Activated CD8-positive, alpha-beta memory T cell treated with anti-CD3 and anti-CD28 coated beads, Interleukin-2, amount 50 U/mL, for 24 hours (primary cell): ENCODE results near the gene PPP1R14C.
"Not testable (repeated sequence)": the region's sequence is repeated elsewhere in the genome, so short reads cannot be mapped to it uniquely, and the experiment has no call there.

Source experiments
- DNase-seq: peaks from one replicate; pipeline ENCODE4 v3.0.0-alpha.2; 2020; ENCODE audit errors: extremely low read depth

PPP1R14C gene, protein sequence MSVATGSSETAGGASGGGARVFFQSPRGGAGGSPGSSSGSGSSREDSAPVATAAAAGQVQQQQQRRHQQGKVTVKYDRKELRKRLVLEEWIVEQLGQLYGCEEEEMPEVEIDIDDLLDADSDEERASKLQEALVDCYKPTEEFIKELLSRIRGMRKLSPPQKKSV

DNA sequence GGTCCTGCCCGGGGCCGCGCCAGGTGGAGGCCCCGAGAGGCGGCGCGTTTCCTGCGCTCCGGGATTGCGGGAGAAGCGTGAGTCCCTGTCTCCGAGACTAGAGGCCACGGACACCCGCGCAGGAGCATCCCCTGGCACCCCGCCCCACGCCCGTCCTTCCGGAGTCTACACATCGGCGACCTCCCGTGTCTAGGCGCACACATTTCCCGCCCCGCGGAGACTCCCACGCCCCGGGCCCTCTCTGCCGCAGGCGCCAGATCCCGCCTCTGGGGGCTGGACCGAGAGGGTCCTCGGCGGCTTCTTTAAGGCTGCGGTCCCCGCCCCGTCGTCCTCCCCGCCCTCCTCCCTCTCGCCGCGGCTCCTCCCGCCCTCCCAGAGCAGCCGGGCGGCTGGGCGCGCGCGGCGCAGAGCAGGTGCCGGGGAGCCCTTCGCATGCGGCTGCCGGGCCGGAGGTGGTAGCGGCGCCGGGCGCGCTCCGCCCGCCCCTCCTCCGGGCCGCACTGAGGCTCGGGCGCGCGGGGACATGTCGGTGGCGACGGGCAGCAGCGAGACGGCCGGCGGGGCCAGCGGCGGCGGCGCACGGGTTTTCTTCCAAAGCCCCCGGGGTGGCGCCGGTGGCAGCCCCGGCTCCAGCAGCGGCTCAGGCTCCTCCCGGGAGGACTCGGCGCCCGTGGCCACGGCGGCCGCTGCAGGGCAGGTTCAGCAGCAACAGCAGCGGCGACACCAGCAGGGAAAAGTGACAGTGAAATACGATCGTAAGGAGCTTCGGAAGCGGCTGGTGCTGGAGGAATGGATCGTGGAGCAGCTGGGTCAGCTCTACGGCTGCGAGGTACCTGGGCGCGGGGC is at the start of gene PPP1R14C:
Gene PPP1R14C (plus strand): TSS at position 375 of the 846 bp plus-strand sequence. CDS start 149 bp downstream, at position 524.
- no peak for DNase-seq

DNA sequence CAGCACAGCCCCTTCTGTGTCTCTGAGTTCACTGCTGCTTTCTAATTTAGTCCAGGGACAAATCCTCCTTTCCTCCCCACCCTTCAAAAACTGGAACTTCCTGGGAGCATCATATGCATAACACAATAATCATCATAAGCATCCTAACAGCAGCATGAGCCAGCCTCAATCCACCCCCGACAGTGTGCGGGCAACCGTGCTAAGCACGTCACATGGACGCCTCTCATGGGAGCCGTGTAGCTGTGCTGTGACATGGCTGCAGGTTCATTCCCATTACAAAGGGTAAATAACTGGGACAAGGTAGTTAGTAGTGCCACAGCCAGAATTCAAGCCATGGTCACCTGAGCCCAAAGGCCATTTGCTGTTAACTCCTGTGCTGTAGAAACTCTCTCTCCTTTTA is 49.4 kb upstream of the PPP1R14C start:
- DNase-seq, result no peak

DNA sequence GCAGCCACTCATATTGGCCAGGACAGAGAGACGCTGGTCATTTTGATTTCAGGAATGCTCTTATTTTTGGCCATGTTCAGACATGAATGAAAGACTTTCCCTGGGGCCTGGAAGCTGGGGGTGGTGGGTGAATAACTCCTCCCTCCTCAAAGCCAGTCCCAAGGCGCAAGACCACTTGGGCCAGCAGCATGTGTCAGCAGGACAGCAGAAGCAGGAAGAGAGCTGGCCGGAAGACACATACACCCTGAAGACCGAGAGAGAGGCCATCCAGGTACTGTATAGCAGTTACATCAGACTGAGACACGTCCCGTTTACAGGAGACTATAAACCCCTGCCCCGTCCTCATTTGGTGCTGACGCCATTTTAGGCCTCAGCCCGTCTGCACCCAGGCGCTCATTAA is 44.7 kb upstream of the PPP1R14C start:
- DNase-seq, result no peak

DNA sequence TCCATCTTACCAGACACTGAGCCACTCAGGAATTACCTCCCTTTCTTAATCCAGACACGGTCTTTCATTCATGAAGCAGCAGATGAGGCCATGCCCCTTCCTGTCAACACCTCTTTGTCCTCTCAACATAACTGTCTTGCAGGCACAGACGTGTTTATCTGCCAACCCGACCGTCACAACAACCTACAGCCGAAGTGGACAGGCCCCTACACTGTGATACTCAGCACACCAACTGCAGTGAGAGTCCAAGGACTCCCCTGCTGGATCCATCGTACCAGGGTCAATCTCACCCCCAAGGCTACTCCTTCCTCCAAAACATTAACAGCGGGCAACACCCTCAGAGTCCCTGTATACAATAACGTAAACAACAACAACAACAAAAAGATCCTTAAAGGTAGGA is 43.3 kb upstream of the PPP1R14C start:
- DNase-seq, result no peak

DNA sequence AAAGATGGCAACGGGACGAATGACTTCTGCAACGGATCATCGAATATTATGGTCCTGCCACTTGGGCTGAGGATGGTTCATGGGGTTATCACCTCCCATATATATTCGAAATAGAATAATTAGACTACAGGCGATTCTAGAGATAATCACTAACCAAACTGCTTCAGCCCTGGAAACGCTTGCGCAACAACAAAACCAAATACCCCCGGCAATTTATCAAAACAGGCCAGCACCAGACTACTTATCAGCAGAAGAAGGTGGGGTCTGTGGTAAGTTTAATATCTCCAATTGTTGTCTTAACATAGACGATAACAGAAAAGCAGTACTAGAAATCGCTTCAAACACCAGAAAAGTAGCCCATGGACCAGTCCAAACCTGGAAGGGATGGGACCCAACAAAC is 42.9 kb upstream of the PPP1R14C start:
- no peak for DNase-seq

DNA sequence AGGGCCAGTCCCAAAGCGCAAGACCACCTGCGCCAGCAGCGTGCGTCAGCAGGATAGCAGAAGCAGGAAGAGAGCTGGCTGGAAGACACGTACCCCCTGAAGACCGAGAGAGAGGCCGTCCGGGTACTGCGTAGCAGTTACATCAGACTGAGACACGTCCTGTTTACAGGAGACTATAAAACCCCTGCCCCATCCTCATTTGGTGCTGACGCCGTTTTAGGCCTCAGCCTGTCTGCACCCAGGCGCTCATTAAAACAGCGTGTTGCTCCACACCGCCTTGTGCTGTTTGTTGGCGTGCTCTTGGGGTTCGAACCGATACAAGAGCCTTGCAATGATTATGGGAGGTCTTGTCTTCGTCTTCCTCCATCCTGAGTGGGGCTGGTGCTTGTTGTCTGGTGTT is 42.1 kb upstream of the PPP1R14C start:
- no peak for DNase-seq

DNA sequence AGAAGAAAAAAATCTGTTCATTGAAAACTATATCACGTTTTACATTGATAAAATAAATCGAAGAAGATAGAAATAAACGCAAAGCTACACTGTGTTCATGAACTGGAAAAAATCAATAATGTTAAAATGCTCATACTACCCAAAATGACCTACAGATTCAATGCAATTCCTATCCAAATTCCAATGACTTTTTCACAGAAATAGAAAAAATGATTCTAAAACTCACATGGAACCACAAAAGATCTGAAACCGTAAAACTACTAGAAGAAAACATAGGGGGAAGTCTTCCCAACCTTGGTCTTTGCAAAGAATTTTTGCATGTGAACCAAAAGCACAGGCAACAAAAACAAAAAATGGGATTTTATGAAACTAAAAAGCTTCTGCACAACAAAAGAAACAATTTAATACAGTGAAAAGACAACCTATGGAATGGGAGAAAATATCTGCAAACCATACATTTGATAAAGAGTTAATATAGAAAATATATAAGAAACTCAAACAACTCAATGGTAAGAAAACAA is 40.0 kb upstream of the PPP1R14C start:
- no peak for DNase-seq

DNA sequence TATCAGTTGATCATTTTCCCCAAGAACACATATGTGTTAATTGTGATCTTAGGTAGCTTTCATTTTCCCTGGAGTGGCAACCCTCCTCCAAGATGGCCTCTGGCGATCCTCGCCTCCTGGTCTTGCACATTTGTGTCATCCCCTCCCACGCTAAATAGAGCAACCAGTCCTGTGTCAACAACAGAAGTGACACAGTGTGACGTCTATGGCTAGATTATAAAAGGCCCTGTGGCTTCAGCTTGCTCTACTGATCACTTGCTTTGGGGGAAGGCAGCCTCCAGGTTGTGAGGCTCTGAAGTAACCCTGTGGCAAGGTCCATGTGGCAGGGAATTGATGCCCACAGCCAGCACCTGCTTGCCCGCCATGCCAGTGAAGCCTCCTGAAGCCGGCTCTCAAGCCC is 30.6 kb upstream of the PPP1R14C start:
- no peak for DNase-seq

DNA sequence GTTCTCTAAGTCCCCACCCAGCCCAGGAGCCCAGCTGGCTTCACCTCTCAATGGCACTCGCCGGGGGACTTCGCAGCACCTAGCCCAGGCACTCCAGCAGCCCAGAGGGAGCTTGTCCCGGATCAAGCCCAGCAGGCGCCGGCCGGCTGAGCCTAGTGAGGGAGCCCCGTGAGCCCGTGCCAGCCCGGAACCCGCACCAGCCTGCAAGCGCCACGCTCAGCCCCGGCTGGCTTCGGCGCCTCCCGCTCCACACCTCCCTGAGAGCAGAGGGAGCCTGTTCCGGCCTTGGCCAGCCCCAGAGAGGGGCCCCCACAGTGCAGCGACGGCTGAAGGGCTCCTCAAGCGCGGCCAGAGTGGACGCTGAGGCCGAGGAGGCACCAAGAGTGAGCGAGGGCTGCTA is 27.1 kb upstream of the PPP1R14C start:
- no peak for DNase-seq

DNA sequence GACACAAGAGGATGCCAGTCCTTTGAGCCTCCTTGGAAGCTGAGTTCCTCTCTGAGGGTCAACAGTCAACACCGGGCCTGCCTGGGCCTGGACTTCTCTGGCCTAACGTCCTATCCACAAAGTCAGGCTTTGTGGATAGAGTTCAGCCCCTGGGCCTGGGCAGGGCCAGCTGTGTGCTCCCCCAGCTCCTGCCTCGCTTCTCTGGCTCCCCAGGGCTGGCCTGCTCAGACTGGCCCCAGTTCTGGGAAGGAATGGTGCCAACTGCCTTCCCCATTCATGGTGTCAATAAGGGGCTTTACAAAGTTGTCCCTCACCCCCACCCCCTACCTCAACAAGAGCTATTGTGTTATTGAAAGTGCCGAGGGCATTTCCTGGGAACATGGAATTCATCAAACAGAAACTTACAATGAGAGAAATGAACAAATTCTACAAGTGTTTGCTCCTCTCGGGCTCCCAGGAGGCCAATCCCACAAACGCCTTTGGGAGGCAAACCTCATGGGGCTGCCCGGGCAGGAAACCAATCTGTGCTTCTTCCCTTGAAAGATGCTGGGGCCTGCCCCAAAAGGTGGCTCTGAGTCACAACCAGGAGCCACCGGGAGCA is 26.5 kb upstream of the PPP1R14C start:
- DNase-seq, result no peak

DNA sequence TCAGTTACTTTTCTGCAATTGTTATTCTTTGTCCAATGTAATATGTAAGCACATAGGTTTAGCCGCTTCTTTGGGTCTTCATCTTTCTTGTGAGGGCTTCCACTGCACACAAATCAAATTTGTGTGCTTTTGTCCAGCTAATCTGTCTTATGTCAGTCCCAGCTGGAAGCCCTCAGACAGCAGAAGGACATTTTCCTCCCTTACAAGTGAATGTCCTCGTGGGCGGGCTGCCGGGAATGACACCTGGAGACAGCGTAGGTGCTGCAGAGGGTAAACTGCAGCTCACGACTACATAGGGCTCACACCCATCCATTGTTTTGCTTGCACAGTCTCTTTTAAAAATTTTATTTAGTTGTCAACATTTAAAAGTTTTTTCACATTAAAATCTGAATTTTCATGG is 24.6 kb upstream of the PPP1R14C start:
- no peak for DNase-seq

DNA sequence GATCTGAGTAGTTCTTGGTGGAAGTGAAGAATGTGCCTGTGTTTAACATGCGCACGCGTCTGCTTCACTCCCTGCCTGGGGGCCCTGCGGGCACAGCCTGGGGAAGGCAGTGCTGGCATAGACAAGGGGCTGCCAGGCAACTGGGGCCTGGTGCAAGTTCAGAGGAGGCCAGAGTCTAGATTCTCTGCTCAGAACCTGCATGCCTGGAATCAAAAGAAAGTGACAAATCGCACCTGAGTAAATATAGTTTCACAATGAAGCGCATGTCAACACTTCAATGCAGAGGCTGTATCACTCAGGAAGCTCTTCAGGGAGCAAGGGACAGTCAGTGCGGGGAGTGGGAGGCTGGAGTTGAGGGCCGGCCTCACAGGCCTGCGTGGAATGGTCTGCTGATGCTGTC is 24.2 kb upstream of the PPP1R14C start:
- DNase-seq, result no peak

DNA sequence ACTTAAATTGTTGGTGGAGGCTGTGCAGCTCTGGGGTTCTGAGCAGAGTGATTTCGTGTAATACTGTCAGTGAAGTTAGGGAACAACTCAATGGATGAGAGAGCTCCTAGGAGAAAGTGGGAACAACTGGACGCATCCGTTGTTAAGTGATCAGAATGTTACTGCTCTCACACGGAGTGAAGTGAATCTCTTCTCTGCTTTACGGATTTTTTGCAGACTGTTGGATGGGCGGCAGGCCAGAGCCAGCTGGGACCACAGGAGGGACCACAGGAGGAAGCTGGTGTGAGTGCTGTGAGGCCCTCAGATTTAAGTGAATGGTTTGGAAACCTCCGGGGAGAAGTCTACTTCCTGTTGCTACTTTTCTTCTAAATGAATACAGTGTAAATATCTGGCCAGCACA is 23.7 kb upstream of the PPP1R14C start:
- no peak for DNase-seq

DNA sequence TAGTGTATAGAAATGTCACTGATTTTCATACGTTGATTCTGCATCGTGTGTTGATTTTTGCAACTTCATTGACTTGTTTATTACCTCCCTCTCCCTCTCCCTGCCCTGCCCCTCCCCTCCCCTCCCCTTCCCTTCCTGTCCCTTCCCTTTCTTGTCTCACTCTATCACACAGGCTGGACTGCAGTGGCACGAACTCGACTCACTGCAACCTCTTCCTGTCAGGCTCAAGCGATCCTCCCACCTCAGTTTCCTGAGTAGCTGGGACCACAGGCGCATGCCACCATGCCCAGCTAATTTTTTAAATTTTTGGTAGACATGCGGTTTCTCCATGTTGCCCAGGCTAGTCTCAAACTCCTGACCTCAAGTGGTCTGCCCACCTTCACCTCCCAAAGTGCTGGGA is 19.2 kb upstream of the PPP1R14C start:
- no peak for DNase-seq

DNA sequence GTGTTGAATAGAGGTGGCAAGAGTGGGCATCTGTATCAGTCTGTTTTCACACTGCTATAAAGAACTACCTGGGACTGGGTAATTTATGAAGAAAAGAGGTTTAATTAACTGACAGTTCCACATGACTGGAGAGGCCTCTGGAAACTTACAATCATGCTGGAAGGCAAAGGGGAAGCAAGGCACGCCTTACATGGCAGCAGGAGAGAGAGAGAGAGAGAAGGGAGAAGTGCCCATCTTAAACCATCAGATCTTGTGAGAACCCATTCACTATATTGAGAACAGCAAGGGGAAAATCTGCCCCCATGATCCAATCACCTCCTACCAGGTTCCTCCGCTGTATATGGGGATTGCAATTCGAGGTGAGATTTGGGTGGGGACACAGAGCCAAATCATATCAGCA is 18.6 kb upstream of the PPP1R14C start:
- DNase-seq, result no peak

DNA sequence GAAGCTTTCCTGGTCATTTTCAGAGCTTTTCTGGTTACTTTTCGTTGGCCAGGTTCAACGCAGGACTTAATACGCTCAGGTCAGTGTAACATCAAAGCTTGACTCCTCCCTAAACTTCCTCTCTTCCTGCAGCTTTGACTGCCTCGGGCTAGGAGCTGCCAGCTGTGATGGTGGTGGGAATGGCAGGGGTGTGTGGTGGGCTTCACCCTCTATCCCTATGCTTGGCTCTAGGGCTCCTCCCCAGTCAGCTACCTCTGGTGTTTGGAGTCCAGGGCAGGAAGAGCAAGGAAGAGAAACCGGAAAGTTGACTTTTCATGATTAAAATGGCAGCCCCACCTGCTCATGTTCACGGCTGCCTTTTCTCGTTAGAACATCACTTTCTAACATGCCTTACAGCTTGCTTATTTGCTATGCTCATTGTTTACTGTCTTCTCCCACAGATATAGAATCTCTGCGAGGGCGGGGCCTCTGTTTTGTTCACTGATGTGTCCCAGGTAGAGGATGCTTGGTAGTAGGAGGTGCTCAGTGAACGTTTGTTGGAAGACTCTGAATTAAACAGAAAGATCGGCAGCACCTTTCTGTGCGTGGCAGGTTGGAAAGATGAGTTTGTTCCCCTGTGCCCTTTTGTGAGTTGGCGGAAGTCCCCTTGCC is 16.1 kb upstream of the PPP1R14C start:
- no peak for DNase-seq

DNA sequence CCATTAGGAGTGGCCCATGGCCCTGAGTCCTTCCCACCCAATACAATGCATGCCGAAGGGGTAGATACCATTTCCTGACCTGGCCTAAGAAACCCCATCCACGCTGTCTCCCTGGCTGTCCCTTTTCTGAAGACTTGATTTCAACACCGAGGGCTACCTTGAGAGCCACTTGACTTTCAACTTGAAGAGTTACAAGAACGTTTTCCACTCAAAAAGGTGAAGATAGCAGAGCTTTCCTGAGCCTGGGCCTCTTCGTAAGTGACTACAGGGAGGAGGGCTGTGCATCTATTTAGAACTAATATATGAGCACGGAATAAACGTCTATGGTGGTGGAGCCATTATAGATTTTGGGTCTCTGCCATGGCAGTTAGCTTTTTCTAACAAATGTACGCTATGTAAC is 14.4 kb upstream of the PPP1R14C start:
- no peak for DNase-seq

DNA sequence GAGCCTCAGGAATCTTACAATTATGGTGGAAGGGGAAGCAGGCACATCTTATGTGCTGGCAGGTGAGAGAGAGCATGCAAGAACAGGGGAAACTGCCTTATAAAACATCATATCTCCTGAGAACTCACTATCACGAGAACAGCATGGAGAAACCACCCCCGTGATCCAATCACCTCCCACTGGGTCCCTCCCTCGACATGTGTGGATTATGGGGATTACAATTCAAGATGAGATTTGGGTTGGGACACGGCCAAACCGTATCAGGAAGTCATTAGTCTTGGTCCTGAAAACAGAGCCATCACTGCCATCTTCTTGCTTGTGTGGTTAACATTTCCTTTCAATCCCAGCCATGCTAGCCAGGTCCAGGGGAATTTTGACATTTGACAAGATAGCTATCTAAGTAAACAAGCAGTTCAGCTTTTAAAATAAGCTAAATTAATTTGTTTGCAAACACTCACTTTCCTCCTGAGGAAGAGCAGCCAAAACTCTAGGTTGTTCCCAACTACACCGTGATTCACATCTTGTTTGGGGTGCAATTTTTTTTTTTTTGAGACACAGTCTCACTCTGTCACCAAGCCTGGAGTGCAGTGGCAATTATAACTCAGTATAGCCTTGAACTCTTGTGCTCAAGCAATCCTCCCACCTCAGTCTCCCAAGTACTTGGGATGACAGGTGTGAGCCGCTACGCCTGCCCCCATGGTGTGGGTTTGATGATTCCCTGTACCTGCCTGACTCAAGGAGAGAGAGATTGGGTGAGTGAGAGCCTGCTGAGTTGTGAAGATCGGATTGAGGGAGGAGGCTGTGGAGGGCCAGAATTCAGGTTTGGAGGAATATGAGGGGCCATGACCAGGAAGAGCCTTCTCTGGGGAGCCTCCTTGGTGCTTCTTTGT is 13.0 kb upstream of the PPP1R14C start:
- no peak for DNase-seq

DNA sequence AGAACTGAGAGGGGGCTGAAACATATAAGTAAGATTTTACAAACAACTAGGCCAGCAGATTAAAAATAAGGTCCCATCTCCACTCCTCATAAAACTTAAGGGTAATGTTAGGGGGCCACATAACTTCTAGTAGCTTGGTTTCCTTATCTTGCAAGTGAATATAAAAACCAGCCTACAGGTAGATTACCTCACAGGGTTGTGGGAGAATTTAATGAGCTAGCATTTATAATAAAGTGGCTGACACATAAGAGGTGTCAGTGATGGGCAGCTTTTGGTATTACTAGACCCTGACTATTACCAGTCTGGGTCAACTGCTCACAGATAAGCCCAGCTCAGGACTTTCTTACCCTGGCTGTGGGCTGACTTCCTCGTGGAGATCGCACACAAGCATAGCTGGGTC is 9.2 kb upstream of the PPP1R14C start:
- no peak for DNase-seq

DNA sequence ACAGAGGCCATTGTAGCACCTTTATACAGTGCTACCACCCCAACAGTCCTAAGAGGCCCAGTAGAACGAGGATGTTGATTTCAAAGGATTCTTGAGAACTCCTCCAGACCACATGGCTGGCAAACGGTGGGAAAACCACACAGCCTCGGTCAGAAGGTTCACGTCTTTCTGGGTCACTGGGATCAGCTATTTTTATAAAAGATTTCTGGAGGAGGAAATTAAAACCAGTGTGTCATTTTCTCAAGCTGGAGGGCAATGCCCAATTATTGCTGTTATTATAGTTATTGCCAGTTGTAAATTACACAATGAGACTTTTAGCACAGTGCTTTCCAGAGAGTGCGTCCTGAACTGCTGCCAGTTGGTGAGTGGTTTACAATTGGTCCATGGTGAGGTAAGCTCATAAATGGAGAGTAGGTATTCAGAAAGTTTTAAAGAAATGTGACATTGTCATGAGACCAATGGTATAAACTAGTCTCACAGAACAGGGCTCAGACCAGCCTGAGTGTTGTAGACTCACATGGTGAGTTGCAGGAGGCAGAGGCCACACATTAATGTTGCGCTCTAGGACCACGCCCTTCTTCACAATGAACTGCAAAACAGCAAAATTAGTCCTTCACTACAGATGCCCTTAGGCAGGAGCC is 8.4 kb upstream of the PPP1R14C start:
- no peak for DNase-seq

DNA sequence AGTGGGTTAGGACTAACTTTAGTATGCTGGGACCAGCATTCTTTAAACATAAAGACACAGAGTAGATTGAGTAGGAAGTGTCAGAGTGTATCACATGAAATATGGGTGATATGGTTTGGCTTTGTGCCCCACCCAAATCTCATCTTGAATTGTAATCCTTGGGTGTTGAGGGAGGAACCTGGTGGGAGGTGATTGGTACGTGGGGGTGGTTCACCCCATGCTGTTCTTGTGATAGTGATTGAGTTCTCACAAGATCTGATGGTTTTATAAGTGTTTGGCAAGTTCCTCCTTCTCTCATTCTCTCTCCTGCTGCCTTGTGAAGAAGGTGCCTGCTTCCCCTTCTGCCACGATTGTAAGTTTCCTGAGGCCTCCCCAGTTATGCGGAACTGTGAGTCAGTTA is 5.1 kb upstream of the PPP1R14C start:
- not testable (repeated sequence) for DNase-seq
